GM10266 (cell line): Measurements from ENCODE around the gene DTX3.

Experiments used
- DNase-seq: peaks from one replicate; pipeline ENCODE4 v3.0.0; 2012; ENCODE audit errors: extremely low spot score
- CTCF ChIP-seq: IDR thresholded peaks from 2 replicates; pipeline ENCODE4 v1.5.1; 2012; ENCODE audit warnings: mild to moderate bottlenecking, low read depth; ENCODE audit not compliant: control insufficient read depth, insufficient read depth; ENCODE audit errors: missing control alignments

Gene DTX3

GRCh38 chr12:57626921-57627445 is 22.4 kb downstream of the DTX3 start:
- TF ChIP-seq CTCF: no peak
- DNase-seq: no peak

- no peak for DNase-seq
Observed at GRCh38 chr12:57627501-57628279, 23.1 kb downstream of the DTX3 start.

GRCh38 chr12:57628280-57629191 is 23.9 kb downstream of the DTX3 start:
- no peak for DNase-seq
- no peak for TF ChIP-seq CTCF

More at GRCh38 chr12:57627501-57628279, 23.1 kb downstream of the DTX3 start:
- peak; percentile 37 for TF ChIP-seq CTCF

GRCh38 chr12:57629897-57630471 is 25.4 kb downstream of the DTX3 start:
- TF ChIP-seq CTCF: no peak
- no peak for DNase-seq

- peak; percentile 21 for DNase-seq
- TF ChIP-seq CTCF: no peak
Observed at GRCh38 chr12:57630891-57631433, 26.3 kb downstream of the DTX3 start.

DNA sequence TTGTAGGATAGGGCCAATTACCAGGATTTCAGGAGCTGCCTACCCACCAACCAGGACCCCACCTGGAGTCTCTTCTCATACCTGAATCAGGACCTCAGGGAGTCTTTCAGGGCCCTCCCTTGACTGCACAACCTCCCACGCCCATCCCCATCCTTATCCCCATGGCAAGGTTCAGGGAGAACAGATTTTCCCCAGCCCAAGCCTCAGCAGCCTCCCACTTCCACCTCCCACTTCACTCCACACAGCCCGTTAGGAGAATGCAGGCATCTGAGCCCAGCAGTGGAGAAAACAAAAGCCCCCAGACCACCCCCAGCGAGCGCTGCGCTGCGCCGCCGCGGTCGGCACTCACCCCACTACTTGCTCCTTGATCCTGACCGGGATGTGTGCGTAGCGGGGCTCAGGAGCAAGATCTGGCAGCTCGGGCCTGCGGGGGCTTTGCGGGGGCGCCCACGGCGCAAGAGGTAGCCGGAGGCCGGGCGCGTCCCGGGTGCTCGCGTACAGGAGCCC is 27.0 kb downstream of the DTX3 start:
- no peak for TF ChIP-seq CTCF
- no peak for DNase-seq
